ENCODE measurements around the gene GLIS1. TPM values are rescaled to one million over a fixed set of nuclear protein-coding genes. Genes with fewer than 3 reads are reported as not detected.
A peak's percentile ranks its signal among the peaks of the same experiment; 100 is the strongest.

The GLIS1 gene
- total and polyA plus RNA-seq, 2 experiments from 2014 or later = 0.22 to 0.61 TPM

- no peaks in the 10 kb centered on the region for H3K9me2 ChIP-seq (ENCODE audit: insufficient read depth)
- no peak overlapping the region for H3K4me2 ChIP-seq (ENCODE audit: unreplicated experiment)
- H3F3A ChIP-seq (ENCODE audit: insufficient read depth) = peaks cover 11% of the 10 kb centered on the region
- H2AFZ ChIP-seq = no peak overlapping the region
- no peak overlapping the region for H3K4me3 ChIP-seq
- TF ChIP-seq EZH2 (IDR thresholded peaks at IDR 0.05; ENCODE audit: insufficient read depth, poor library complexity, severe bottlenecking) = no peak
- TF ChIP-seq EZH2phosphoT487 (IDR thresholded peaks at IDR 0.05; ENCODE audit: insufficient read depth, low read depth) = no peak
- no peak overlapping the region for H3K9ac ChIP-seq
- no peaks in the 10 kb centered on the region for H3K27me3 ChIP-seq (replicated peaks; ENCODE audit: insufficient read depth)
- no peaks in the 10 kb centered on the region for H4K20me1 ChIP-seq (ENCODE audit: insufficient read depth)
- H3K9me3 ChIP-seq (ENCODE audit: low read depth) = no peaks in the 10 kb centered on the region
- in situ Hi-C loops (cut with MboI) = no loop called here
- 75 to 88% methylated on average over 2 of the region's 2 CpGs for WGBS, 2 experiments (ENCODE audit: low coverage in 1 of 2, low lambda C conversion rate in 2 of 2, missing lambda C conversion rate in 2 of 2)
- H3K36me3 ChIP-seq (ENCODE audit: low read depth) = no peaks in the 10 kb centered on the region
- no peak for DNase-seq
- peaks cover 32% of the 10 kb centered on the region for H3K4me1 ChIP-seq (ENCODE audit: insufficient read depth)
- H3K79me2 ChIP-seq (ENCODE audit: insufficient read depth) = no peaks in the 10 kb centered on the region
- H3K27ac ChIP-seq = no peak overlapping the region
These were observed 199.7 kb downstream of the GLIS1 start for GRCh38 chr1:53539226-53539625.

- WGBS, 2 experiments (ENCODE audit: low coverage in 1 of 2, low lambda C conversion rate in 2 of 2, missing lambda C conversion rate in 2 of 2) = 88 to 91% methylated on average over 6 of the region's 6 CpGs
- no peak for DNase-seq
These were observed 202.4 kb downstream of the GLIS1 start for GRCh38 chr1:53536606-53537005.

GRCh38 chr1:53535846-53536245 is 203.1 kb downstream of the GLIS1 start:
- Histone ChIP-seq H3K79me2 (ENCODE audit: insufficient read depth) (no peaks in the 10 kb centered on the region), H2AFZ (no peak overlapping the region), H3K4me1 (ENCODE audit: insufficient read depth) (peaks cover 5% of the 10 kb centered on the region; the same call in 1 of the 2 replicates), H3K4me3 (no peak overlapping the region), H3K36me3 (ENCODE audit: low read depth) (no peaks in the 10 kb centered on the region), H4K20me1 (ENCODE audit: insufficient read depth) (no peaks in the 10 kb centered on the region), H3F3A (ENCODE audit: insufficient read depth) (no peaks in the 10 kb centered on the region), H3K27ac (no peak overlapping the region), H3K4me2 (ENCODE audit: unreplicated experiment) (no peak overlapping the region), H3K9me3 (ENCODE audit: low read depth) (no peaks in the 10 kb centered on the region), H3K27me3 (replicated peaks; ENCODE audit: insufficient read depth) (no peaks in the 10 kb centered on the region), H3K9me2 (ENCODE audit: insufficient read depth) (no peaks in the 10 kb centered on the region), H3K9ac (no peak overlapping the region)
- TF ChIP-seq EZH2 (IDR thresholded peaks at IDR 0.05; ENCODE audit: insufficient read depth, poor library complexity, severe bottlenecking) (no peak), EZH2phosphoT487 (IDR thresholded peaks at IDR 0.05; ENCODE audit: insufficient read depth, low read depth) (no peak)
- DNase-seq = peak; percentile 48
- 67 to 70% methylated on average over 7 of the region's 7 CpGs for WGBS, 2 experiments (ENCODE audit: low coverage in 1 of 2, low lambda C conversion rate in 2 of 2, missing lambda C conversion rate in 2 of 2)
- in situ Hi-C loops (cut with MboI) = no loop called here

More at GRCh38 chr1:53536606-53537005, 202.4 kb downstream of the GLIS1 start:
- no peak overlapping the region for H2AFZ ChIP-seq
- no peak overlapping the region for H3K27ac ChIP-seq
- no peaks in the 10 kb centered on the region for H3K79me2 ChIP-seq (ENCODE audit: insufficient read depth)
- H3K9me2 ChIP-seq (ENCODE audit: insufficient read depth) = no peaks in the 10 kb centered on the region
- no peaks in the 10 kb centered on the region for H4K20me1 ChIP-seq (ENCODE audit: insufficient read depth)
- peaks cover 8% of the 10 kb centered on the region for H3K4me1 ChIP-seq (ENCODE audit: insufficient read depth)
- no peaks in the 10 kb centered on the region for H3K36me3 ChIP-seq (ENCODE audit: low read depth)
- H3F3A ChIP-seq (ENCODE audit: insufficient read depth) = peaks cover 6% of the 10 kb centered on the region
- no peak overlapping the region for H3K4me2 ChIP-seq (ENCODE audit: unreplicated experiment)
- in situ Hi-C loops (cut with MboI) = no loop called here
- H3K9ac ChIP-seq = no peak overlapping the region
- H3K9me3 ChIP-seq (ENCODE audit: low read depth) = no peaks in the 10 kb centered on the region
- H3K27me3 ChIP-seq (replicated peaks; ENCODE audit: insufficient read depth) = no peaks in the 10 kb centered on the region
- no peak overlapping the region for H3K4me3 ChIP-seq
- TF ChIP-seq EZH2 (IDR thresholded peaks at IDR 0.05; ENCODE audit: insufficient read depth, poor library complexity, severe bottlenecking) (no peak), EZH2phosphoT487 (IDR thresholded peaks at IDR 0.05; ENCODE audit: insufficient read depth, low read depth) (no peak)

- Histone ChIP-seq H4K20me1 (ENCODE audit: insufficient read depth) (no peaks in the 10 kb centered on the region), H3K4me1 (ENCODE audit: insufficient read depth) (peaks cover 5% of the 10 kb centered on the region; the same call in 1 of the 2 replicates), H3K9me3 (ENCODE audit: low read depth) (no peaks in the 10 kb centered on the region), H3F3A (ENCODE audit: insufficient read depth) (no peaks in the 10 kb centered on the region), H3K27ac (no peak overlapping the region), H3K4me2 (ENCODE audit: unreplicated experiment) (no peak overlapping the region), H3K79me2 (ENCODE audit: insufficient read depth) (no peaks in the 10 kb centered on the region), H2AFZ (no peak overlapping the region), H3K4me3 (no peak overlapping the region), H3K9me2 (ENCODE audit: insufficient read depth) (no peaks in the 10 kb centered on the region), H3K27me3 (replicated peaks; ENCODE audit: insufficient read depth) (no peaks in the 10 kb centered on the region), H3K9ac (no peak overlapping the region), H3K36me3 (ENCODE audit: low read depth) (no peaks in the 10 kb centered on the region)
- DNase-seq = no peak
- in situ Hi-C loops (cut with MboI) = no loop called here
- no peak for TF ChIP-seq EZH2phosphoT487 (IDR thresholded peaks at IDR 0.05; ENCODE audit: insufficient read depth, low read depth)
- no peak for TF ChIP-seq EZH2 (IDR thresholded peaks at IDR 0.05; ENCODE audit: insufficient read depth, poor library complexity, severe bottlenecking)
- WGBS, 2 experiments (ENCODE audit: low coverage in 1 of 2, low lambda C conversion rate in 2 of 2, missing lambda C conversion rate in 2 of 2) = 92 to 94% methylated on average over 5 of the region's 5 CpGs
These were observed 203.7 kb downstream of the GLIS1 start for GRCh38 chr1:53535226-53535625.

- Histone ChIP-seq H3K9me2 (ENCODE audit: insufficient read depth) (no peaks in the 10 kb centered on the region), H3K36me3 (ENCODE audit: low read depth) (no peaks in the 10 kb centered on the region), H3K79me2 (ENCODE audit: insufficient read depth) (no peaks in the 10 kb centered on the region), H4K20me1 (ENCODE audit: insufficient read depth) (no peaks in the 10 kb centered on the region), H3K4me2 (ENCODE audit: unreplicated experiment) (no peak overlapping the region), H3F3A (ENCODE audit: insufficient read depth) (no peaks in the 10 kb centered on the region), H3K4me1 (ENCODE audit: insufficient read depth) (peaks cover 5% of the 10 kb centered on the region; the same call in 1 of the 2 replicates), H3K27me3 (replicated peaks; ENCODE audit: insufficient read depth) (no peaks in the 10 kb centered on the region), H3K9ac (no peak overlapping the region), H2AFZ (no peak overlapping the region), H3K9me3 (ENCODE audit: low read depth) (no peaks in the 10 kb centered on the region), H3K4me3 (no peak overlapping the region), H3K27ac (no peak overlapping the region)
- 77 to 80% methylated on average over 4 of the region's 4 CpGs for WGBS, 2 experiments (ENCODE audit: low coverage in 1 of 2, low lambda C conversion rate in 2 of 2, missing lambda C conversion rate in 2 of 2)
- DNase-seq = no peak
- no peak for TF ChIP-seq EZH2phosphoT487 (IDR thresholded peaks at IDR 0.05; ENCODE audit: insufficient read depth, low read depth)
- no peak for TF ChIP-seq EZH2 (IDR thresholded peaks at IDR 0.05; ENCODE audit: insufficient read depth, poor library complexity, severe bottlenecking)
- in situ Hi-C loops (cut with MboI) = no loop called here
These were observed 206.1 kb downstream of the GLIS1 start for GRCh38 chr1:53532912-53533311.

Data from GM23248 (cell line).